Astrocyte of the cerebellum (primary cell): ENCODE results near the gene CGNL1.

ENCODE experiments used
- DNase-seq: peaks from one replicate; pipeline ENCODE4 v3.0.0-alpha.2; 2011; ENCODE audit warnings: low read depth
- H3K4me3 ChIP-seq: 2 replicates; pipeline ENCODE4 v1.5.1; 2011; ENCODE audit warnings: mild to moderate bottlenecking, low read depth, low read length, moderate library complexity
- in situ Hi-C: cut with HindIII; loops from 2 replicates; pipeline ENCODE4 v1.10.0; 2017; ENCODE audit warnings: low sequenced_read_pairs
- TF ChIP-seq, protein P1 (sequence below): IDR thresholded peaks from 2 replicates; pipeline ENCODE4 v1.5.1; 2012; ENCODE audit warnings: low read length, low read depth, moderate library complexity, mild to moderate bottlenecking; ENCODE audit errors: missing control alignments

CGNL1 gene

DNA sequence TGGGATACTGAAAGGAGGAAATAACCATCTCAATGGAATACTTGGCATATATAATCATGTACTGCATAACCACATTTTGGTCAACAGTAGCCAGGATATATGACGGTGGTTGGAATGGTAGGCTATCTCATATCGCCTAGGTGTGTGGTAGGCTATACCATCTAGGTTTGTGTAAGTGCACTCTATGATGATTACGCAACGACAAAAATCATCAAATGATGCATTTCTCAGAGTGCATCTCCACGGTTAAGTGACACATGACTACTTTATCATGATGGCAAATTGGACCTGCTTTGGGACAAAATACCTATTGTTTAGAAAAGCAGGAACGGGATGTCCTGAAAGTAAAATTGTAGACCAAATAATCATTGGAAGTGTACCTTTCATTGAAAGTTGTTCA lies 218.2 kb downstream of the CGNL1 start:
- in situ Hi-C loops = no loop called here
- H3K4me3 ChIP-seq = no peak overlapping the region
- DNase-seq = no peak
- TF ChIP-seq, protein P1, sequence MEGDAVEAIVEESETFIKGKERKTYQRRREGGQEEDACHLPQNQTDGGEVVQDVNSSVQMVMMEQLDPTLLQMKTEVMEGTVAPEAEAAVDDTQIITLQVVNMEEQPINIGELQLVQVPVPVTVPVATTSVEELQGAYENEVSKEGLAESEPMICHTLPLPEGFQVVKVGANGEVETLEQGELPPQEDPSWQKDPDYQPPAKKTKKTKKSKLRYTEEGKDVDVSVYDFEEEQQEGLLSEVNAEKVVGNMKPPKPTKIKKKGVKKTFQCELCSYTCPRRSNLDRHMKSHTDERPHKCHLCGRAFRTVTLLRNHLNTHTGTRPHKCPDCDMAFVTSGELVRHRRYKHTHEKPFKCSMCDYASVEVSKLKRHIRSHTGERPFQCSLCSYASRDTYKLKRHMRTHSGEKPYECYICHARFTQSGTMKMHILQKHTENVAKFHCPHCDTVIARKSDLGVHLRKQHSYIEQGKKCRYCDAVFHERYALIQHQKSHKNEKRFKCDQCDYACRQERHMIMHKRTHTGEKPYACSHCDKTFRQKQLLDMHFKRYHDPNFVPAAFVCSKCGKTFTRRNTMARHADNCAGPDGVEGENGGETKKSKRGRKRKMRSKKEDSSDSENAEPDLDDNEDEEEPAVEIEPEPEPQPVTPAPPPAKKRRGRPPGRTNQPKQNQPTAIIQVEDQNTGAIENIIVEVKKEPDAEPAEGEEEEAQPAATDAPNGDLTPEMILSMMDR = no peak

DNA sequence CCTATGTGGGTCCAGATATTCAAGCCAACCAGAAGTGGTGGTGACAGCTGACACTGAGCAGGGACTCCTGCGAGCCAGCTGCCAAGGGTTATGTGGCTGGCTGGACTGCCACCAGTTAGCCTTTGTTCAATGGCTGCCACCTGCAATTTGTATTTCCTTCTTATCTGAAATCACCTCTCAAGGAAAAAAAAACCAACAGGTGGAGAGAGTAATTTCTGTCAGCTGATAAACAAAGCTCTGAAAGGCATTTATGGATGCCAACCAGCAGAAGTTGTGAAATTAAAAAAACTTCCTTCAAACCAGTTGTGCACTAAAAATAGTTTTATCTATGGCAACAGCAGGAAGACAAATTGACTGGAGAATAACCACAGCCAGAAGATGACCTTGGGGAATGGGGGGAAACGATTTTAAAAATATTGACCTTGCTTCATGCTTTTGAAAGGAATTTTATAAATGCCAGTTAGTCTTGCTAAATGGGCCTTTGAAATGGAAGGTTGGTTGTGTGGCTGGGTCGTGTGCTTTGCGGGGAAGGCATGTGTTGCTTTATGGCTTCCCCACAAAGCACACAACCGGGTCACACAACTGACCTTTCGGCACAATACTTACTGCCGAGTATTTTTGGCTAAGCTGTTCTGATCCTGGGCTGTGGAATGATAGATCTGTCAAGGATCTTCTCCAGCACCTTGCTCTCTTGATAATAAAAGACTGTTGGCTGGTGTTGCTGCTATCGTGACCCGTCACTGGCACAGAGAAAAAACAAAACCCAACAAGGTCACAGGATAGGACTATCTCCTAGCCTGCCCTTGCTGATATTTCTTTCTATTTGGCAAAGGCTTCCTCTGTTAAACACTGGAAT lies 218.9 kb downstream of the CGNL1 start:
- no peak for DNase-seq
- no peak overlapping the region for H3K4me3 ChIP-seq
- in situ Hi-C loops = no loop called here
- TF ChIP-seq, protein P1 = no peak

DNA sequence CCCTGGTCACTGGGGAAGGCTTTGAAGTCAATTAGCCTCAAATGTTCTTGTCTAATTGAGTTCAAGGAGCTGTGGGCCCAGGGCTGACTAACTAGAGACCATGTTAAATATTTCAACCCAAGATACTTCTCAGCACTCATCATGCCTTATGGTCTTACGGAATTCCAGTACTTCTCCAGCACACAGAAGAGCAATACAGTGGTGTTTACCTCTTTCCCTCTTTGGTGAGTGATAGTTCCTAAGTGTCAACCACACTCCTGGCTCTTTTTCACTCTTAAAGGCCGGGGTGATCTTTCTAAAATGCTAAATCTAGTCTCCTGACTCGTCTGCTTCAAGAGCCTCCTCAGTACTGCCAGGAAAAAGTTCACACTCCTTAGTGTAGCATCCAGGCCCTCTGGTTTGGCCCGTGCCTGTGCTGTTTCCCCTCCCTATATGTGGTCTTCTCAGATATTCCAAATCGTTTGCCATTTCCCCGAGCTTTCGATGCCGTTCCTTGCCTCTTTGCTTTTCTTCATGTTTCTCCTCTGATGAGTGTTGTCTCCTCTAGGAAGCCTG lies 220.1 kb downstream of the CGNL1 start:
- TF ChIP-seq, protein P1 = no peak
- in situ Hi-C loops = no loop called here
- H3K4me3 ChIP-seq = no peak overlapping the region
- no peak for DNase-seq

DNA sequence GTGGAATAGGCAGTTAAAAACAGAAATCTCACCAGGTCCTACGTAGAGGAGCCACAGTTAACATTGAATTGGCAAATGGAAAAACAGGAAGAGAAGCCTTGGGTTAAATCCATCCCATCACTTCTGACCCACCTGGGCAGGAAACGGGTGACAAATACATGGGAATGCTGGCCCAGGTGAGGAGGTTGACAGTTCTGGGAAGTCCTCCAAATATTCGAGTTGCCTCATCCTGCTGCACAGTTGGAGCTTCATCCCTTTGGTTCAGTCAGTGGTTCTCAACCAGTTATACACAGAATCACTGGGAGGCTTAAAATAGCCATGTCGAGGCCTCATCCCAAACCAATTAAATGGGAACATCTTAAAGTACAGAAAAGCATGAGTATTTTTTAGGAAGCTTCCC lies 220.7 kb downstream of the CGNL1 start:
- DNase-seq = no peak
- TF ChIP-seq, protein P1 = no peak
- in situ Hi-C loops = no loop called here
- no peak overlapping the region for H3K4me3 ChIP-seq

DNA sequence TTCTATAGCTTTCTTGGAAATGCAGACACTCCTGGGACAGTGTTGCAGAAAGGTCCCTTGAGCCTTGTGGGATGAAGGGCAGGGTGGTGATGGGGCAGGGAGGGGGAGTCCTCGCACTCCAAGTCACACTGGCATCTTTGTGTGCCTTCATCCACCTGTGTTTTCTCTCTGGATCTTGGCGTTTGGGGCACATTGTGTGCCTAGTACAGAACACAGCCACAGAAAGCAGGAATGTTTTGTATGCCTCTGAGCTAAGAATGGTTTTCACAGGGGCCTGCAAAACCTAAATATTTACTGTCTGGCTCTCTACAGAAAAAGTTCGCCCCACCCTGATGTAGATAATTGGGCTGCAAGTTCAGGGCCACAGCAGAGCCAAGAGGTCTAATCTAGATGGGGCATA lies 221.1 kb downstream of the CGNL1 start:
- no peak overlapping the region for H3K4me3 ChIP-seq
- TF ChIP-seq, protein P1 = no peak
- in situ Hi-C loops = no loop called here

DNA sequence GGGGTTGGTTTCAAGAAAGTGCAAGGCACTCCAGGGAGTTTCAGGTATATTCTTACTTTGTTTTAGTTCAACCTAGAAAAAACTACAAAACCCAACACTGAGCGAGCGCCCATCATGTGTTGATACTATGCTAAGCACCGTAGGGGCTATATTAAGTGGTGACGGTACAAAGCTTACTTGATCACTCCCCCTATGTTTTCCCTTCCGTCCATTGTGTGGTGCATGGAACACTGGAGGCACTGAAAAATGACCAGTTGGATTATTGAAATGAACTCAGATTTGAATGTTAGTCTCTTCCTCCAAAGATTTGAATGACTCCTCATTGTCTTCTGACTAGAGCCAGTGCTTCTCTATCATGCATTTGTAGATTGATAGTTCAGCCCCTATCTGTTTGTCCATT lies 222.0 kb downstream of the CGNL1 start:
- H3K4me3 ChIP-seq = no peak overlapping the region
- in situ Hi-C loops = no loop called here
- TF ChIP-seq, protein P1 = no peak
- no peak for DNase-seq

More for the DNA sequence above, 221.1 kb downstream of the CGNL1 start:
- DNase-seq = no peak
